TTC549 (cell line): Measurements from ENCODE around the gene UGT2B10.

Experiments used
- FAIRE-seq: peaks from 2 replicates; lab custom pipeline; 2012; peaks lifted over from hg19 to GRCh38; lab: Jason Lieb, UNC

The UGT2B10 gene

GRCh38 chr4:68871809-68872642, 56.2 kb downstream of the UGT2B10 start:
- no peak for FAIRE-seq

- no peak for FAIRE-seq
Observed at GRCh38 chr4:68872643-68873502, 57.1 kb downstream of the UGT2B10 start.

GRCh38 chr4:68874507-68874906, 58.7 kb downstream of the UGT2B10 start:
- FAIRE-seq, result no peak

GRCh38 chr4:68877555-68877954, 61.8 kb downstream of the UGT2B10 start:
- FAIRE-seq, result no peak

- no peak for FAIRE-seq
Observed at GRCh38 chr4:68878048-68878447, 62.3 kb downstream of the UGT2B10 start.
